T-helper 1 cell treated with Interleukin-12 subunit alpha and Interleukin-12 subunit beta and Interleukin-4 antibody, amounts not matched to agents 30 ng/mL and 1 ng/mL, for 36 hours (primary cell): ENCODE results near the gene SMAGP. TPM values are rescaled to one million over a fixed set of nuclear protein-coding genes. Genes with fewer than 3 reads are reported as not detected.

ENCODE experiments used
- intact Hi-C: fragments of 100-400 bp; cut with micrococcal nuclease; formaldehyde crosslinking; loops from one replicate; pipeline ENCODE4 v1.15.1; 2024
- total RNA-seq: library from RNA; stranded (reverse); gene quantifications from 2 replicates; pipeline ENCODE4 v1.2.3, GENCODE V29; 2022

SMAGP gene
- total RNA-seq, 1 donor from 2014 or later: 2.4 TPM

DNA sequence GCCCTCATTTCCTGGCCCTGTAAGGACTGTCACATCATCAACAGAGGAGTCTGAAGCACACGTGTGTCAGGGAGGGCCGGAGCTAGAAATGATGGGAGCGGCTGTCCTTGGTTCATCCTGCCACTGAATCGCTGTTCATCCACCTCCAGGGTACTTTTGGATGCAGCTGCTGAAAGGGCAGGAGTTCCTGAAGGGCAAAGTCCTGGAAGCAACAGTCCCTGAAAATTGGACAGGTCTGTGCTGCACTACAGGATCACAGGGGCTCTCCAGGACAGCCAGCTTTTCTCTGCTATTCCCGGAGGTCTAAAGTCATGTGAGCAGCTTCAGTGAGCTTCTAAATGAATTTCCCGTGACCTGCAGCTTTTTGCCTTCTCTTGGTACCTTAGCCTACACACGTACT, 70.1 kb downstream of the SMAGP start:
- intact Hi-C loops: no loop called here

DNA sequence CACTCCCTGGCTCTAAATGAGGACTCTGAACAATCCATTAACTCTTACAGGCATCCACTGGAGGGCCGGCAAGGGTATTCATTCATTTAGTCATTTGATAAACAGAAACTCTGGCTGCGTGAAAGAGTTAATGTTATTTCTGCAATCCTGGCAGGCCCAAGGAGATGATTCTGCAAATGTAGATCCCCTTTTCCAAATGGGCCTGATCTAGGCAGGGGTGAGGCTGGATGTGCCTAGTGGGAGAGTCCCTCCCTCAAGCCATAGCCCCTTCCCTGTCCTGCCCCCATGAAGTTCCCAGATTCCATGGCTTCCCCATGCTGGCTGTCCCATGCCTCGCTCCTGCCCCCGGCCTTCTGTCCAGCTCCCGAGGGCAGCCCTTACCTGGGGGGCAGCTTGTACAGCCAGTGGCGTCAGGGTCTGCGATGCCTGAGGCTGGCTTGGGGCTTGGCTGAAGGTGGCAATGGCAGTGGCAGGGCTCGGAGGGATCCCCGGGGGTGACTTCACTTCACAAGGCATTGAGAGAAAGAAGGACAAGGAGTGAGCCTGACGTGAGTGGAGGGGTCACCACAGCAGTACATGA, 70.8 kb downstream of the SMAGP start:
- intact Hi-C loops: no loop called here

DNA sequence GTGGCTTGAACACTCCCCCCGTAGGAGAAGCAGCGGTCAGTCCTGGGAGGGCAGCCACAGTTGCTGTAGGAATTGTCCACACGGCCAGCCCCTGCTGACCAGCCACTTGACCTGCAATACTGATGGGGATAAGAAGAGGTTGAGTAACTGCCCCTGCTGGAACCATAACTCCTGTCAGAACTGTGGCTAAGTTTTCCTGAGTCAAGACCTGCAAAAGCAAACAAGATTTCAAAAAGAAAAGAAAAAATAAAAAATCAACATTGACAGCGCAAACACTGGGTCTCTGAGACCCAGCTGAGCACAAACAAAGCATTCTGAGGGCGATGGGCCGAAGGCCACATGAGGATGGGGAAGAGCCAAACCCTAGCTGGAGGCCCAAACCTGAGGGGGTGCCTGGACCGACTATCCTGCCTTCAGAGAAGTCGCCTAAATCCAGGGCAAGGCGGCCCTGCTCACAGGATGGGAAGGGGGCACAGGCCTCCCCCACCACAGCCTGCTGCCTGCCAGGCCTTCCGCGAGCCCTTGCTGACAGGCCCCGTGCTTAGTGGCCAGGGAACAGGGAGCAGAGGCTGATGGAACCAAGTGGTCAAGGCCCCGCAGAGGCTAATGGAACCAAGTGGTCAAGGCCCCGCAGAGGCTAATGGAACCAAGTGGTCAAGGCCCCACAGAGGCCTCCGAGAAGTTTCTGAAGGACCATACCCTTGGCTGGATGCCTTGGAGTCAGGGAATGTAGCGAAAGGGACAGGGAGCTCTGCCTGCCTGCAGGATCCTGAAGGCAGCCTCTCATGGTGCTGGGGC, 71.4 kb downstream of the SMAGP start:
- intact Hi-C loops: no loop called here

DNA sequence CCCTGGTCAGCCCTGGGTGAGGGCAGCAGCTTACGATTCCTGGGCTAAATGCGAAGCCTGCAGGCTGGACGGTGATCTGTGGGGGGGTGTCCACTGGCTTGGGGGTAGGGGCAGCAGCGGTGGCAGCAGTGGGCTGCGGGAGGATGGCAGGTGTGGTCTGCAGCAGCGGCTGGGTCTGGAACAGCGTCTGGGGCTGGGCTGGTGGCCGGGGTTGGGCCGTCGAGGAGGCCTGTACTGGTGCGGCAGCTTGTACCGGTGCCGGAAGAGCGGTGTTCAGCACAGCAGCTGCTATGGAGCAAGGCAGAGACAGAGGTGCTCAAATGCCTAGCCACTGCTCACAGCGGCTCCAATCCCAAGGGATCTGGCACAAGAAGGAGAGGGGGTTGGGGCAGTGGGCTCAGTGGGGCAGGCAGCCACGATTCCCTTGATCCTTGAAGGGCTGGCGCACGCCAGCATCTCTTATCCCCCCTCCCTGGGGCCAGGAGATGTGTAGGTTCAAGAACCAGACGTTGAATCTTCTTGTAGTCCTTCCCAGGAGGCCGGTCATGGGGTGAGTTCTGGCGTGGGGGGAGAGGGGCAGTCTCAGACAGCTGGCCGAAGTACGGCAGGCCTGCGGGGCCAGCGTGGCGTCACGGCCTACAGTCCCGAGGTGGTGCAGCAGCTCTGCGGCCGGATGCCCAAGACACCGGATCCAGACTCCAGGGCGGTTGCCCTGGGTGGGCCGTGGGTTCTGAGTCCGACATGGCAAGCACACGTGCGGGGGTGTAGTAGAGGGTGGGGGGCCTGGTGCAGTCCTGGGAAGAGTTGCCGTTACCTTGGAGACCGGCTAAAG, 72.3 kb downstream of the SMAGP start:
- intact Hi-C loops: no loop called here

DNA sequence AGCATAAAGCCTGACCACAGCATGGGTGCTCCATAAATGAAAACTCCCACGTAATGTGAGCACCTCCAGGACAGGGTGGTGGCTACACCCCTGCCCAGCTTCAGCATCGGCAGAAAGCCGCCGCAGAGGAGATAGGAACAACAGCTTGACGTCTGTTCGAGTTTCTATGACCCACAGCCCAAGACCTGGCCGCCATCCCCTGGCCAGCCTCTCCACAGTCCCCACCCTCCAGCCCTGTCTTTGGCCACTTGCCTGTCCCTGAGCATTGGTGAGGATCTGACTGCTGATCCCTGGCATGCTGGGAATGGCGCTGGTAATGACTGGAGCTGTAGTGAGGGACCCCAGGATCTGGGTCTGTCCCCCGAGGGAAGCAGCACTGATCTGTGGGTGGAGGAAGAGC, 73.7 kb downstream of the SMAGP start:
- intact Hi-C loops: no loop called here

DNA sequence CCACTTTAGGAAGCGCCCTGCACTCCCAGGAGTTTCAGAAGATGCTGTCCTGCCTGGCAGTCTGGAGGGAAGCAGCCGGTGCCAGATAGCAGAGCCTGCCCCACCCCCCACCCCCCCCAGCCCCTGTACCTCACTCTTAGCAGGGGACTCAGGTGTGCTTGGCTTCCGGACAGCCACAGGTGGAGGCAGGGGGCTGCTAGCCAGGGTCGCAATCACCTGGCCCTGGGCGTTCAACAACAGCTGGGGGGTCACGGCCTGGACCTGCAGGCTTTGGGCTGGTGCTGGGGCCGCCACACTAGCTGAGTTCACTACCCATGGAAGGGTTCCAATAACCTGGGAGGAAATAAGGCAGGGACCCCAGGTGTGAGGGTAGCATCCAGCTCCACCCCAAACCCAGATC, 74.4 kb downstream of the SMAGP start:
- intact Hi-C loops: no loop called here

Other genes starting within 250 kb of the SMAGP start
- 51.8 and 52.1 TPM in 2 replicates for gene SLC11A2, start 244.0 kb downstream of the SMAGP start, total RNA-seq
- 69.4 and 78.5 TPM in 2 replicates for gene LETMD1, start 222.1 kb downstream of the SMAGP start, total RNA-seq
- 21.8 and 23.1 TPM in 2 replicates for gene CSRNP2, start 186.8 kb downstream of the SMAGP start, total RNA-seq
- gene TFCP2, start 97.3 kb downstream of the SMAGP start, total RNA-seq: 40.2 and 45.1 TPM in 2 replicates
- 5.7 and 7.2 TPM in 2 replicates for gene POU6F1, start 52.4 kb downstream of the SMAGP start, total RNA-seq
- 241 and 251 TPM in 2 replicates for gene DAZAP2, start 31.6 kb downstream of the SMAGP start, total RNA-seq
- gene BIN2, start 53.8 kb upstream of the SMAGP start, total RNA-seq: 181 and 187 TPM in 2 replicates
- 0.22 TPM in 1 of 2 replicates, not detected in the other for gene CELA1, start 76.3 kb upstream of the SMAGP start, total RNA-seq
- 14.9 and 17.7 TPM in 2 replicates for gene GALNT6, start 121.0 kb upstream of the SMAGP start, total RNA-seq
- gene SLC4A8, start 154.4 kb upstream of the SMAGP start, total RNA-seq: 6.8 and 9.4 TPM in 2 replicates